Uterus (tissue), 4 donors: ENCODE data around the gene AHNAK. TPM values are rescaled to one million over a fixed set of nuclear protein-coding genes. Genes with fewer than 3 reads are reported as not detected.

Source experiments
- DNase-seq, 2 donors: peaks; one replicate each; pipeline ENCODE4 v3.0.0-alpha.2; 2019 to 2020
- H3K27ac ChIP-seq, 2 donors: fragments of 200-600 bp; sonication (generic); 1 replicate in 1 of 2; 2 replicates in 1 of 2; pipeline ENCODE4 v1.5.1; 2016 to 2018
- H3K27me3 ChIP-seq, 2 donors: fragments of 200-600 bp; sonication (generic); one replicate each; pipeline ENCODE4 v1.5.1; 2018 to 2019; ENCODE audit warnings: control low read depth in 1 of 2
- H3K36me3 ChIP-seq, 2 donors: fragments of 200-600 bp; sonication (generic); one replicate each; pipeline ENCODE4 v1.5.1; 2019; ENCODE audit warnings: control low read depth in 1 of 2
- H3K4me1 ChIP-seq, 2 donors: fragments of 200-600 bp; sonication (generic); one replicate each; pipeline ENCODE4 v1.5.1; 2018 to 2019; ENCODE audit warnings: control low read depth in 1 of 2
- H3K4me3 ChIP-seq, 2 donors: fragments of 200-600 bp; sonication (generic); 1 replicate in 1 of 2; 2 replicates in 1 of 2; pipeline ENCODE4 v1.5.1; 2018 to 2019; ENCODE audit warnings: mild to moderate bottlenecking in 1 of 2
- H3K9me3 ChIP-seq, 2 donors: fragments of 200-600 bp; sonication (generic); one replicate each; pipeline ENCODE4 v1.5.1; 2019; ENCODE audit warnings: control low read depth in 1 of 2
- CTCF ChIP-seq, 4 experiments: fragments of 200-600 bp in 2 of 4; fragments of 450-650 bp in 2 of 4; sonication (generic) in 2 of 4; IDR thresholded peaks; one replicate each; pipeline ENCODE4 v1.5.1; 2016 to 2019; ENCODE audit warnings: antibody characterized with exemption in 4 of 4, mild to moderate bottlenecking in 2 of 4, moderate library complexity in 1 of 4
- POLR2A ChIP-seq, 2 donors: fragments of 450-650 bp; IDR thresholded peaks; one replicate each; pipeline ENCODE4 v1.6.1; 2016; ENCODE audit warnings: antibody characterized with exemption in 2 of 2, mild to moderate bottlenecking in 1 of 2, moderate library complexity in 1 of 2
- intact Hi-C: fragments of 100-400 bp; cut with DNase I; formaldehyde crosslinking; loops from one replicate; pipeline ENCODE4 v1.15.1; 2023; ENCODE audit warnings: low total_unique reads
- total RNA-seq, 4 donors: library from RNA; depleted of rRNA in 3 of 4; stranded (reverse); fragments of >200 nt in 3 of 4; gene quantifications; one replicate each; pipeline versions ENCODE4 v1.1.0 to v1.2.4, GENCODE V29; 2014 to 2023
- donor health status: DM: yes; HTN: yes; CAD: no.

AHNAK gene
- total RNA-seq, 4 donors from 2014 or later: 452 to 1,353 (median 779) TPM

DNA sequence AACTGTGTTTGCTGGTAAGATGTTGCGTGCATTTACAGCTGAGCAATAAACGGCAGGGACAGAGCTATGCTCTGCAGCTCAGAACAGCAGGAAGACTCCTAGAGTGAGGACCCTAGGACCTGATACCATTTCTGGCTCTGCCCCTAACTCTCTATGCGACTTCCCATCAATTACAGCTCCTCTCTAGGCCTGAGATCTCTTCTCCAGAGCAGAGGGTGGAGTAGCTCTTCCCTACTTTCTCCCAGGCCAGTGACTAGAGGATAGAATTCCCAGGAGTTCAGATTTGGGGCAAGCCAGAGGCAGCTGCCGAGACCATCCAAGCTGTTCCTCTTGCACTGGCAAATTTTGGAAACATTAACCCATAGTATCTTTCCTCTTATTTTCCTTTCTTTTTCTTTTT is 140.6 kb downstream of the AHNAK start:
- H3K27me3 ChIP-seq: no peaks in the 10 kb centered on the region
- intact Hi-C loops: no loop called here
- no peak for DNase-seq
- no peak overlapping the region for H3K4me3 ChIP-seq
- TF ChIP-seq POLR2A (IDR thresholded peaks at IDR 0.05) (no peak), CTCF (IDR thresholded peaks at IDR 0.05) (no peak)
- no peaks in the 10 kb centered on the region for H3K36me3 ChIP-seq
- peaks cover 10 to 18% of the 10 kb centered on the region in 2 donors for H3K4me1 ChIP-seq
- H3K27ac ChIP-seq: no peak overlapping the region
- no peaks in the 10 kb centered on the region for H3K9me3 ChIP-seq

DNA sequence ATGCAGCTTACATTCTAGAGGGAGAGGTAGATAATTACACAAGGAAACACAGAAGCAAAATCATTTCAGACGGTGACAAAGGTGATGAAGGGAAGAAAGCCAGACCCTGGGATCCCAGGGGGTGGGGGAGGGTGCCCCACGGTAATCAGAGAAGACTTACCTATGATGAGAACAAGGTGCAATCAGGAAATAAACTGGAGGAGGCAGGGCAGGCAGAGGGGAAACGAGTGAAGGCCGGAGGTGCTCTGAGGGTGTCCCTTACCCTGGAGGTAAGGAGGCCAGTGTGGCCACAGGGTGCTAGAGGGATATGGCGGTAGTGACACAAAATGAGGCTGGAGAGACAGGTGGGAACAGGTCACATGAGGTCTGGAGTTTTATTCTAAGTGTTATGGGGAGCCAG is 141.7 kb downstream of the AHNAK start:
- H3K4me3 ChIP-seq: no peak overlapping the region
- no peak for DNase-seq
- no peak for TF ChIP-seq CTCF (IDR thresholded peaks at IDR 0.05)
- no peak for TF ChIP-seq POLR2A (IDR thresholded peaks at IDR 0.05)
- H3K36me3 ChIP-seq: no peaks in the 10 kb centered on the region
- H3K27me3 ChIP-seq: no peaks in the 10 kb centered on the region
- H3K9me3 ChIP-seq: no peaks in the 10 kb centered on the region
- H3K27ac ChIP-seq: no peak overlapping the region
- intact Hi-C loops: no loop called here
- H3K4me1 ChIP-seq: peaks cover 17 to 25% of the 10 kb centered on the region in 2 donors

GRCh38 chr11:62404435-62404834 is 142.2 kb downstream of the AHNAK start:
- intact Hi-C loops: no loop called here
- no peak overlapping the region for H3K4me3 ChIP-seq
- no peak for DNase-seq
- no peaks in the 10 kb centered on the region for H3K9me3 ChIP-seq
- no peaks in the 10 kb centered on the region for H3K36me3 ChIP-seq
- no peak for TF ChIP-seq POLR2A (IDR thresholded peaks at IDR 0.05)
- no peak overlapping the region for H3K27ac ChIP-seq
- no peaks in the 10 kb centered on the region for H3K27me3 ChIP-seq
- peaks cover 22 to 30% of the 10 kb centered on the region in 2 donors for H3K4me1 ChIP-seq

DNA sequence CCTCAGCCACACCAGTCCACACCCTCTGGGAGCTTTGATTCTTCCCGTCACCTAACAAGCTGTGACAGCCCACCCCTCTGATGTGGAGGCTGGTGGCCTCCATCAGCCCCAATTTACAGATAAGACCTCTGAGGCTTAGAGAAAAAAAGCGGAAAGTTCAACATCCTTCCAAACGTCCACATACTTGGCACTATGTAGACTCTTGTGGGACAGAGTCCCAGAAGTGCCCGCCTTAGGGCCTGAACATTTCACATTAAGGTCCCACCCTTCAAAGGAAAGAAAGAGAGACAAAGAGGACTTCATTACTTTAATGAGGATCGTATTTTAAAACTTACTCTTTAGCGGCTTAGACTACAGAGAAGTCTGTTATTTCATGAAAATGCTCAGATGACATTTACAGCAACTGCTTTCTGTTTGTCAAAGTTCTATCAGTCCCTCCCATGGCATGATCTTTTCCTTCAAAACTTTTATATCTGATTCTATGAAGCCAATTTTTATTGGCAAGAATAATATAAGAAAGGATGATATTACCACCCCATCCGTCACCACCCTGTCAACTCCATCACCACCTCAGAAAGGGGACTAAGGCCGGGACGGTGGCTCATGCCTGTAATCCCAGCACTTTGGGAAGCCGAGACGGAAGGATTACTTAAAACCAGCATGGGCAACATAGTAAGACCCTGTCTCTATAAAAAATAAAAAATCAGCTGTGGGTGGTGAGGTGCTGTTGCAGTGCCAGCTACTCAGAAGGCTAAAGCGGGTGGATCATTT is 143.5 kb downstream of the AHNAK start:
- intact Hi-C loops: no loop called here
- DNase-seq: no peak
- TF ChIP-seq CTCF (IDR thresholded peaks at IDR 0.05): no peak
- TF ChIP-seq POLR2A (IDR thresholded peaks at IDR 0.05): no peak
- Histone ChIP-seq H3K4me1 (peaks cover 28 to 37% of the 10 kb centered on the region in 2 donors), H3K4me3 (no peak overlapping the region), H3K27me3 (no peaks in the 10 kb centered on the region), H3K27ac (peak overlapping the region; percentile 81 to 84), H3K36me3 (no peaks in the 10 kb centered on the region), H3K9me3 (no peaks in the 10 kb centered on the region)

GRCh38 chr11:62402226-62402959 is 144.2 kb downstream of the AHNAK start:
- H3K4me3 ChIP-seq: no peak overlapping the region
- intact Hi-C loops: no loop called here

More at GRCh38 chr11:62402226-62402959, 144.2 kb downstream of the AHNAK start:
- DNase-seq: peak; percentile 72 to 83
- Histone ChIP-seq H3K36me3 (no peaks in the 10 kb centered on the region), H3K27ac (peak overlapping the region; percentile 81 to 84), H3K4me1 (peaks cover 34 to 44% of the 10 kb centered on the region in 2 donors), H3K27me3 (no peaks in the 10 kb centered on the region), H3K9me3 (no peaks in the 10 kb centered on the region)
- no peak for TF ChIP-seq CTCF (IDR thresholded peaks at IDR 0.05)
- no peak for TF ChIP-seq POLR2A (IDR thresholded peaks at IDR 0.05)
